HEK293 (cell line): ENCODE data around the gene PRAMEF18.
"Not testable (repeated sequence)": the region's sequence is repeated elsewhere in the genome, so short reads cannot be mapped to it uniquely, and the experiment has no call there.

Experiments used
- CTCF ChIA-PET: fragments of 350-600 bp; formaldehyde crosslinking; extraction: SDS; loops from one replicate; lab custom pipeline; 2021; ENCODE audit warnings: antibody characterized with exemption; lab: Yijun Ruan, JAX
- POLR2A ChIA-PET: fragments of 300-600 bp; formaldehyde crosslinking; extraction: SDS; loops from one replicate; lab custom pipeline; 2020; ENCODE audit warnings: antibody characterized with exemption, inconsistent platforms; lab: Yijun Ruan, JAX
- H3K27ac ChIP-seq: fragments of 200-500 bp; sonication (Bioruptor generic); 2 replicates; pipeline ENCODE4 v1.5.1; 2014; ENCODE audit warnings: low read depth, low read length, control low read depth, inconsistent platforms; ENCODE audit errors: extremely low read depth
- H3K36me3 ChIP-seq, 2 experiments: fragments of 200-500 bp in 1 of 2; sonication (Bioruptor generic) in 1 of 2; 1 replicate in 1 of 2; 2 replicates in 1 of 2; pipeline ENCODE4 v1.5.1; 2014 to 2017; ENCODE audit warnings: inconsistent platforms in 2 of 2, low read length in 2 of 2; ENCODE audit not compliant: control insufficient read depth in 2 of 2, insufficient read depth in 1 of 2
- H3K4me1 ChIP-seq: fragments of 200-500 bp; sonication (Bioruptor generic); 2 replicates; pipeline ENCODE4 v1.5.1; 2014; ENCODE audit warnings: mild to moderate bottlenecking, low read length, inconsistent platforms; ENCODE audit not compliant: control insufficient read depth, insufficient read depth
- H3K4me3 ChIP-seq: 2 replicates; pipeline ENCODE4 v1.5.1; 2011; ENCODE audit warnings: low read depth, mild to moderate bottlenecking, control low read depth, low read length, moderate library complexity
- H3K9me3 ChIP-seq: fragments of 200-500 bp; sonication (Bioruptor generic); 2 replicates; pipeline ENCODE4 v1.5.1; 2014; ENCODE audit warnings: low read depth, low read length, inconsistent platforms; ENCODE audit not compliant: control insufficient read depth, insufficient read depth

Gene PRAMEF18, protein sequence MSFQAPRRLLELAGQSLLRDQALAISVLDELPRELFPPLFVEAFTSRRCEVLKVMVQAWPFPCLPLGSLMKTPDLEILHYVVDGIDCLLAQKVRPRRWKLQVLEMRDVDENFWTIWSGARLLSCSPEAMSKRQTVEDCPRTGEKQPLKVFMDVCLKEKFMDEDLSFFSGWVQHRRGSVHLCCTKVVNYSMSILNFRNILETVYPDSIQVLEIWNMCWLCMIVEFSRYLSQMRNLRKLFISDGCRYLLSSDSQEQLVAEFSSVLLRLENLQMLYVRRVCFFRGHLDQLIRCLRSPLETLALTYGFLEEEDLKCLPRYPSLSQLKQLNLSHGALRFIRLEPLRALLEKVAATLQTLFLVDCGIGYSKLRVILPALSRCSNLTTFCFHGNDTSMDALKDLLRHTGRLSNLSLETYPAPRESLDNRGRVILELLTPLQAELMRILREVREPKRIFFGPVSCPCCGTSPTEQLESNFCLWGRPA

DNA sequence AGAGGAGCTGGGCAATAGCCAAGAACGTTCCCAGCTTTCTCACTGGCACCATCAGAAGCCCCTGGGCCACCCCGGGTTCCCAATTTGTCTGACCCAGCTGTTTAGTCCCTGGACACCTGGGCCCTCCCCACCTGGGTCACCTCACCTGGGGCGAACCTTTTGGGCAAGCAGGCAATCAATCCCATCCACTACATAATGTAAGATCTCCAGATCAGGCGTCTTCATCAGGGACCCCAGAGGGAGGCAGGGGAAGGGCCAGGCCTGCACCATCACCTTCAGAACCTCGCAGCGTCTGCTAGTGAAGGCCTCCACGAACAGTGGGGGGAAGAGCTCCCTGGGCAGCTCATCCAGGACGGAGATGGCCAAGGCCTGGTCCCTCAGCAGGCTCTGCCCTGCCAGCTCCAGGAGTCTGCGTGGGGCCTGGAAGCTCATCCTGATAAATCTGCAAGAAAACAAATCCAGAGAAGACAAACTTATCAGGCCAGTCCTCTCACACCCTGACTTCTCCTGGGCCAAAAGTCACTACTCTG is at the start of gene PRAMEF18:
PRAMEF18 (minus strand) TSS at position 480 of the 530 bp plus-strand sequence; CDS start at position 432, 48 bp downstream.
- H3K4me1 ChIP-seq, POLR2A ChIA-PET: not testable (repeated sequence)

DNA sequence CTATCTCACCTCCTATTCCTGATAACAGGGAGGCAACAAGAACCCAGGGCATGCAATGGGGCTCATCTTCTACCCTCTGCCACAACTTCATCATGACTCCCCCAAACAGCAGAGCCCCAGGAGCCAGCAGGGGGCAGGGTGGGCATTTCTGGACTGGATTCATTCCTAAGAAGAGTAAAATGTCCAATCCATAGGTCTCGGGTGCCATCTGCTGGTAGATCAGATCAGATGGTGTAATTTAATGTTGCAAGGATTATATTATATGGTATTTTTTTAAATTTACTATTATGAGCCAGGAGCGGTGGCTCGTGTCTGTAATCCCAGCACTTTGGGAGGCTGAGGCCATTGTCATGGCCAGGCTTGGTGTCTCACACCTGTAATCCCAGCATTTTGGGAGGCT is 39.2 kb upstream of the PRAMEF18 start:
- CTCF ChIA-PET, POLR2A ChIA-PET: not testable (repeated sequence)

More for the DNA sequence above, at the start of gene PRAMEF18:
- H3K27ac ChIP-seq, H3K4me3 ChIP-seq, H3K9me3 ChIP-seq, CTCF ChIA-PET, H3K36me3 ChIP-seq: not testable (repeated sequence)

DNA sequence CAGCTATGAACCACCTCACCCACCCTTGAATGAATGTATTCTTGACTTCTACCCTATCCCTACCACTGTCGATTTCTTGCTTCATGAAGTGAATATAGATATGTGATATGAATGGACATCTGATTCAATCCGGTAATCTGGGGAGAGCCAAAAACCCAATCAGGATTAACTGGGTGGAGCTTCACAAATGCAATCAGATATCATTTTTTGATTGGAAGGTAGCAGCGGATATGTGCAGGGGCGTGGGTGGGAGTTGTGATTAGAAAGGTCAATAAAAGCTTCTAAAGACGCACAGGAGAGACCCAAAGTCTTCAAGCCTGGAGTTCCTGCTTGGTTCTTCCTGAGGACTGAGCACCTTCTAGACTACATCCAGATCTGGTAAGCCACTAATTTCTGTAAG is 27.9 kb upstream of the PRAMEF18 start, which contains the start of gene PRAMEF5:
PRAMEF5 (plus strand) TSS at position 301 of the 400 bp plus-strand sequence. CDS start 5,071 bp downstream, outside the sequence.
- POLR2A ChIA-PET, CTCF ChIA-PET, H3K4me1 ChIP-seq, H3K27ac ChIP-seq, H3K36me3 ChIP-seq, H3K9me3 ChIP-seq, H3K4me3 ChIP-seq: not testable (repeated sequence)

More for the DNA sequence above, 39.2 kb upstream of the PRAMEF18 start:
- not testable (repeated sequence) for H3K4me3 ChIP-seq, H3K4me1 ChIP-seq, H3K27ac ChIP-seq, H3K36me3 ChIP-seq, H3K9me3 ChIP-seq

DNA sequence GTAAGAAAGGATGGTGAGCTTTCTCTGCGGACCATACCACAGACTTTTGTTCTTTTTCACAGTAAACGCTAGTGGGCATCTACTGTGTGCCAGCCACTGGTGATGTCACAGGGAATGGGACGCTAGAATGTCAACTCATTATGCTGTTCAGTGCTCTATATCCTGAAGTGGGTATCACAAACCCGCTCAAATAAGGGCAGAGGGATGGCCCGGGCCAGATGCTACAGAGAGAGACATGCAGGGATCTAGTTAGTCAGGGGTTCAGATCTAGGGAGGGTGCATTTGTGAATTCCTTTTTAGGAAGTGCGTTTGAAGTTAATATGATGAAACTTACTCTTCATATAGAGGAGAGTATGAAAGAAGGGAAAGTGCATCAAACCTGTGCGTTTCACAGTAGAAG is 21.2 kb upstream of the PRAMEF18 start:
- H3K27ac ChIP-seq, CTCF ChIA-PET, H3K9me3 ChIP-seq, H3K4me1 ChIP-seq, POLR2A ChIA-PET, H3K36me3 ChIP-seq, H3K4me3 ChIP-seq: not testable (repeated sequence)

DNA sequence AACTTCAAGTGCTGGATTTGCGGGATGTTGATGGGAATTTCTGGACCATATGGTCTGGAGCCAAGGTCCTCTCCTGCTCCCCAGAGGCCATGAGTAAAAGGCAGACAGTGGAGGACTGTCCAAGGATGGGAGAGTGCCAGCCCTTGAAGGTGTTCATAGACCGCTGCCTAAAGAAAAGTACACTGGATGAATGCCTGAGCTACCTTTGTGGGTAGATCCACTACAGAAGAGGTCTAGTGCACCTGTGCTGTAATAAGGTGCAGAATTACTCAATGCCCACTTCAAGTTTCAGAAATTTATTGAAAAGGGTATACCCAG is 20.6 kb upstream of the PRAMEF18 start:
- H3K36me3 ChIP-seq, CTCF ChIA-PET, H3K27ac ChIP-seq, H3K4me1 ChIP-seq, H3K9me3 ChIP-seq, POLR2A ChIA-PET, H3K4me3 ChIP-seq: not testable (repeated sequence)

DNA sequence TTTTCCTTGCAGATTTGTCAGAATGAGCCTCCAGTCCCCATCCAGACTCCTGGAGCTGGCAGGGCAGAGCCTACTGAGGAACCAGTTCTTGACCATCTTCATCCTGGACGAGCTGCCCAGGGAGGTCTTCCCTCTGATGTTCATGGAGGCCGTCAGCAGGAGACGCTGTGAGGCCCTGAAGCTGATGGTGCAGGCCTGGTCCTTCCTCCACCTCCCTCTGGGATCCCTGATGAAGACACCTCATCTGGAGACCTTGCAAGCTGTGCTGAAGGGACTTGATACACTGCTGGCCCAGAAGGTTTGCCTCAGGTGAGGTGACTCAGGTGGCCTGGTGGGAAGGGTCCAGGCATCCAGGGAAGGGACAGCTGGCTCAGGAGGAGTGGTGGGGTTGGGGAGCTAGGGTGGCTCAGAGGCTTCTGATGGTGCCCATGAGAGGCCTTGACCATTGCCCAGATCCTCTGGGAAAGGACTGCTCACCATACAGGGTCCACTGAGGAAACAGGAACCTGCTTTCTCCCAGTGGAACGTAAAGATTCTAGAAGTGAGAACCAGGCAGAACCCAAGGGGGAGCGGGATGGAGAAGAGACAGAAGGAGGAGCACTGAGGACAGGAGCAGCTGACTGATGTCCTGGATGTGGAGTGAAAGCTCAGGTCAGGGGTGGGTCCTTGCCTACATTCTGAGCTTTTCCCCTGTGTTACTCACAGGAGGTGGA is 20.0 kb upstream of the PRAMEF18 start:
- POLR2A ChIA-PET, H3K36me3 ChIP-seq, H3K27ac ChIP-seq, H3K4me3 ChIP-seq, H3K9me3 ChIP-seq, H3K4me1 ChIP-seq, CTCF ChIA-PET: not testable (repeated sequence)

DNA sequence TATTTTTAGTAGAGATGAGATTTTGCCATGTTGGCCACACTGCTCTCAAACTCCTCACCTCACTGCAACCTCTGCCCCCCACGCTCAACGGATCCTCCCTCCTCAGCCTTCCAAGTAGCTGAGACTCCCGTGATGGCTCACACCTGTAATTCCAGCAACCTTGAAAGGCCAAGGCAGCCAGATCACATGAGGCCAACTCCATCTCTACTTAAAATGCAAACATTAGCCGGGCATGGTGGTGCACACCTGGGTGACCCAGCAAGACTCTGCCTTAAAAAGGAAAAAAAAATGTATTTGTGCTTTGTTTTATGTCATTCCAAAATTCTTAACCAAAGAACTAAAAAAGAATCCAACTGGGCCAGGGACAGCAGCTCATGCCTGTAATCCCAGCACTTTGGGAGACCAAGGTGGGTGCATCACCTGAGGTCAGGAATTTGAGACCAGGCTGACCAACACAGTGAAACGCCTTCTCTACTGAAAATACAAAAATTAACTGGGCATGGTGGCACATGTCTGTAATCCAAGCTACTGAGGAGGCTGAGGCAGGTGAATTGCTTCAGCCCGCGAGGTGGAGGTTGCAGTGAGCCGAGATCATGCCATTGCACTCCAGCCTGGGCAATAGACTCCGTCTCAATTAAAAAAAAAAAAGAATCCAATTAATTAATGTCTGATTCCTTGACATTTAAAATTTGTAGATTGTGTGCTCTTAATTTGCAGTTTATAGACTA is 17.7 kb upstream of the PRAMEF18 start:
- H3K36me3 ChIP-seq, POLR2A ChIA-PET, H3K4me3 ChIP-seq, H3K27ac ChIP-seq, H3K4me1 ChIP-seq, H3K9me3 ChIP-seq, CTCF ChIA-PET: not testable (repeated sequence)

DNA sequence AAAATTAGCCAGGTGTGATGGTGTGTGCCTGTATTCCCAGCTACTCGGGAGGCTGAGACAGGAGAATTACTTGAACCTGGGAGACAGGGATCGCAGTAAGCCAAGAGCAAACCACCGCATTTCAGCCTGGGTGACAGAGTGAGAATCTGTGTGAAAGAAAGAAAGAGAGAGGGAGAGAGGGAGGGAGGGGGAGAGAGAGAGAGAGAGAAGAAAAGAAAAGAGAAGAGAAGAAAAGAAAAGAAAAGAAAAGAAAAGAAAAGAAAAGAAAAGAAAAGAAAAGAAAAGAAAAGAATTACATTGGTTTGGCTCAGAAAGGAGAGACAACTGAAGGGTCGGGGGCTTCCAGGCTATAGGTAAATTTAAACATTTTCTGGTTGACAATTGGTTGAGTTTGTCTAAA is 13.7 kb upstream of the PRAMEF18 start:
- CTCF ChIA-PET, H3K9me3 ChIP-seq, H3K36me3 ChIP-seq, H3K27ac ChIP-seq, H3K4me3 ChIP-seq, POLR2A ChIA-PET, H3K4me1 ChIP-seq: not testable (repeated sequence)

DNA sequence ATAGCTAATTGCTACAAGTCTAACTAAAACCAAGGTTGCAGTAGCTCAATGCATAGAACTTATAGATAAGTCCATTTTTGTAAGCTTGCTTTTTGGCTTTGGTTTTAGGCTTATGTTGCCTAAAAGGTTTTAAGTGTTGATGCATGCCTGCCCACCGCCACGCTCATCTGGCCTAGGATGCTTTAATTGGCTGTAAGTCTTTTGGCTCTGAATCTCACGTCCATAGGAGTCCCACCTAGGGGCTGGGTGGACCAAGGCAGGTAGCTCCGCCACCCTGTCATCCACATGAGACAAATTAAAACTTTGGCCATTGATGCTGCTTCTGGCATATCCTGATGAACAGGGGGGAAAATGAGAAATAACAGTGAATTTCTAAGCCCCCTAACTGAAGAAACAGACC is 11.6 kb upstream of the PRAMEF18 start:
- H3K36me3 ChIP-seq, H3K27ac ChIP-seq, CTCF ChIA-PET, H3K4me1 ChIP-seq, H3K9me3 ChIP-seq, H3K4me3 ChIP-seq, POLR2A ChIA-PET: not testable (repeated sequence)

DNA sequence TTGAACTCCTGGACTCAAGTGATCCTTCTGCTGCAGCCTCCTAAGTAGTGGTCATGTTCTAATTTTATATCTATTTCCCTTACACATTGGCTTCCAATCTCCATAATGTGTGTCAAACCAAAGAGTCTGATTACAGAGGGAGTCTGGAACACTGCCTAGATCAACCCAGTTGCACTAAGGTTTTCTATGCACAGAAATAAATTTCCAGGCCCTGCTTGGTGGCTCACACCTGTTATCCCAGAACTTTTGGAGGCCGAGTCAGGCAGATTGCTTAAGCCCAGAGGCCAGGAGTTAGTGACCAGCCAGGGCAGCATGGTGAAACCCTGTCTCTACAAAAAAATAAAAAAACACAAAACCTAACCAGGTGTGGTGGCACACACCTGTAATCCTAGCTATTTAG is 8.1 kb upstream of the PRAMEF18 start:
- H3K4me3 ChIP-seq, CTCF ChIA-PET, H3K9me3 ChIP-seq, H3K4me1 ChIP-seq, POLR2A ChIA-PET, H3K27ac ChIP-seq, H3K36me3 ChIP-seq: not testable (repeated sequence)
